Spleen (tissue), 7 donors: ENCODE data around the gene POU1F1.

Source experiments
- POLR2A ChIP-seq, 3 donors: fragments of 450-650 bp; IDR thresholded peaks; one replicate each; pipeline ENCODE4 v1.5.1; 2017; ENCODE audit warnings: antibody characterized with exemption in 3 of 3, mild to moderate bottlenecking in 1 of 3
- POLR2AphosphoS5 ChIP-seq, 3 donors: sonication (generic); formaldehyde crosslinking; IDR thresholded peaks; one replicate each; pipeline ENCODE4 v1.5.1; 2017; ENCODE audit warnings: antibody characterized with exemption in 3 of 3
- TF ChIP-seq, protein P1 (sequence below), 11 experiments: fragments of 200-600 bp in 7 of 11; fragments of 450-650 bp in 4 of 11; sonication (generic) in 4 of 11; IDR thresholded peaks in 8 of 11; conservative IDR thresholded peaks in 3 of 11; 1 replicate in 7 of 11; 2 replicates in 4 of 11; pipeline versions ENCODE4 v1.4.0 to v1.8.0; 2016 to 2021; ENCODE audit warnings: antibody characterized with exemption in 11 of 11, inconsistent platforms in 4 of 11, mild to moderate bottlenecking in 1 of 11
- donor health status: DM: no; HTN: no; CAD: no; lungs with moderate emphysema.
- donor health status: DM: no; HTN: no; CAD: no.
- donor health status: DM: no; HTN: no; CAD: no.

DNA sequence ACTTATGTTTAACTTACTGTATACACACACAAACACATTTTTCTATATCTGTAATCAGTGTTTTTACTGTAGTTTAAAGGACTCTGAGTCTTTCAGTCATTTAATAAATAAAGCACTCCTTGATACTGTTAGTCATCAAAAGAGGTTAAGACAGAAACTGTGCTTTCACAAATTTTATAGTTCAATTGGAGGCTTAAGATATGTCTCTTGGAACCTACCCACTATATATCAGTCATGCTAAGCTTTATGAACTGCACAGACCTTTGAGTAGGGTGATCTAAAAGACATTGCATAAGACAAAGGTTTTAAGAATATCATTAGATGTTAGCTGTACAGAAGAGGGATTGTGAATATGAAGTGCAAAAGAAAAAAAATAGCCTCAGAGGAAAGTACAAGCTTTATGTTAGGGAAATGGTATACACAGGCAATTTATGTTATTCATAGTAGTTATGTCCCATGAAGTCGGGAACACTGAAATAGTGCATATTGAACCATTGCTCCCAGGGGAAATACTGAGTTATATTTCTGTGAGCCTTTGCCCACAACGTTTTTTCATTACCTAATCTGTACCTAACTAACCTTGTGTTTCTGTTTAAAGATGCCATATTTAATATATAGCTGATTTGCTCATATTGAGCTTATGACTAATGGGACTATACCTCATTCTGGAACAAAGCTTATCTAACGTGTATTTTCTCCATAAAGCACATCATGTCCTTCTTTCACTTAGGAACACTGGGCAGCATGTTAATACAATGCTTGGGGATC lies 29.5 kb downstream of the POU1F1 start:
- TF ChIP-seq POLR2A (IDR thresholded peaks at IDR 0.05): no peak
- TF ChIP-seq, protein P1, sequence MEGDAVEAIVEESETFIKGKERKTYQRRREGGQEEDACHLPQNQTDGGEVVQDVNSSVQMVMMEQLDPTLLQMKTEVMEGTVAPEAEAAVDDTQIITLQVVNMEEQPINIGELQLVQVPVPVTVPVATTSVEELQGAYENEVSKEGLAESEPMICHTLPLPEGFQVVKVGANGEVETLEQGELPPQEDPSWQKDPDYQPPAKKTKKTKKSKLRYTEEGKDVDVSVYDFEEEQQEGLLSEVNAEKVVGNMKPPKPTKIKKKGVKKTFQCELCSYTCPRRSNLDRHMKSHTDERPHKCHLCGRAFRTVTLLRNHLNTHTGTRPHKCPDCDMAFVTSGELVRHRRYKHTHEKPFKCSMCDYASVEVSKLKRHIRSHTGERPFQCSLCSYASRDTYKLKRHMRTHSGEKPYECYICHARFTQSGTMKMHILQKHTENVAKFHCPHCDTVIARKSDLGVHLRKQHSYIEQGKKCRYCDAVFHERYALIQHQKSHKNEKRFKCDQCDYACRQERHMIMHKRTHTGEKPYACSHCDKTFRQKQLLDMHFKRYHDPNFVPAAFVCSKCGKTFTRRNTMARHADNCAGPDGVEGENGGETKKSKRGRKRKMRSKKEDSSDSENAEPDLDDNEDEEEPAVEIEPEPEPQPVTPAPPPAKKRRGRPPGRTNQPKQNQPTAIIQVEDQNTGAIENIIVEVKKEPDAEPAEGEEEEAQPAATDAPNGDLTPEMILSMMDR (IDR thresholded peaks at IDR 0.05 in 8 of 11, conservative IDR thresholded peaks at IDR 0.05 in 3 of 11): no peak
- TF ChIP-seq POLR2AphosphoS5 (IDR thresholded peaks at IDR 0.05): no peak
